Activated CD4-positive, alpha-beta memory T cell treated with anti-CD3 and anti-CD28 coated beads, Interleukin-2, amount 10 ng/mL, durations not matched to agents 7 days and 5 days (primary cell): ENCODE measurements around the gene RAB27A. TPM values are rescaled to one million over a fixed set of nuclear protein-coding genes. Genes with fewer than 3 reads are reported as not detected.
"Not testable (repeated sequence)": the region's sequence is repeated elsewhere in the genome, so short reads cannot be mapped to it uniquely, and the experiment has no call there.

Experiments used
- CTCF ChIA-PET: fragments of 350-600 bp; sonication (Branson Sonifier 250); formaldehyde crosslinking; loops from one replicate; lab custom pipeline; 2021; ENCODE audit warnings: antibody characterized with exemption, inconsistent platforms; lab: Charles Lee
- POLR2A ChIA-PET: fragments of 350-600 bp; sonication (Branson Sonifier 250); formaldehyde crosslinking; loops from one replicate; lab custom pipeline; 2021; ENCODE audit warnings: antibody characterized with exemption; lab: Charles Lee
- DNase-seq: peaks from one replicate; pipeline ENCODE4 v3.0.0-alpha.2; 2020
- H3K27ac Mint-ChIP-seq: one replicate; pipeline ENCODE4 v1.8.0; 2021; ENCODE audit warnings: mild to moderate bottlenecking, mixed read lengths
- H3K27me3 Mint-ChIP-seq: one replicate; pipeline ENCODE4 v1.8.0; 2021; ENCODE audit warnings: mixed read lengths
- H3K36me3 Mint-ChIP-seq: one replicate; pipeline ENCODE4 v1.8.0; 2021; ENCODE audit warnings: low read depth, mixed read lengths
- H3K4me1 Mint-ChIP-seq: one replicate; pipeline ENCODE4 v1.8.0; 2021; ENCODE audit warnings: mixed read lengths
- H3K4me3 Mint-ChIP-seq: one replicate; pipeline ENCODE4 v1.8.0; 2021; ENCODE audit warnings: mild to moderate bottlenecking, mixed read lengths
- H3K9me3 Mint-ChIP-seq: one replicate; pipeline ENCODE4 v1.8.0; 2021; ENCODE audit warnings: mixed read lengths
- total RNA-seq, 2 experiments: library from RNA; stranded (reverse); gene quantifications; one replicate each; pipeline ENCODE4 v1.2.3, GENCODE V29; 2021

The RAB27A gene
- total RNA-seq, 2 experiments from 2014 or later, result 99.0 to 99.9 TPM

DNA sequence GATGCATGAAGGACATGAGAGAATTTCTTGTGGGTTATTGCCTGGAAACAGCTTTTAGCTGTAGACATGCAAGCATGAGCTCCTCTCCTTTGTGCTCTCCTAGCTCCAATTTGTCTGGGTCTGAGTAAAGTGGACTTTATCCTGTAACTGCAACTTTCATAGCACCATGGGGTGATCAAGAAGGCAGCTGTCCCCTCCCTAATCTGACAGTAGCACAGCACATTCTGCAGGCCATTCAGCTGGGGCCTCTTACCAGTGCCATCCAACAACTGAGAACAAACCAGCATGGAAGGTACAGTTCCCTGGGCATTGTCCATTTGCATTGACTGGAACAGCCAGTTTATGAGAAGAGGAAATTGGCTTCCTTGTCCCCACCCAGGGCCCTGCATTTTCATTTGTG, 7.7 kb upstream of the RAB27A start:
- ChIA-PET POLR2A (no interaction called here), CTCF (interaction anchor here (1.4 kb wide), 1 partner anchor 80 kb away, joined by 4 read pairs; no protein-coding TSS in a partner anchor)
- H3K27me3 Mint-ChIP-seq, result no peaks in the 10 kb centered on the region
- no peaks in the 10 kb centered on the region for H3K36me3 Mint-ChIP-seq
- no peak for DNase-seq
- H3K27ac Mint-ChIP-seq, result no peak overlapping the region
- no peaks in the 10 kb centered on the region for H3K9me3 Mint-ChIP-seq
- H3K4me1 Mint-ChIP-seq, result no peaks in the 10 kb centered on the region
- H3K4me3 Mint-ChIP-seq, result no peak overlapping the region

DNA sequence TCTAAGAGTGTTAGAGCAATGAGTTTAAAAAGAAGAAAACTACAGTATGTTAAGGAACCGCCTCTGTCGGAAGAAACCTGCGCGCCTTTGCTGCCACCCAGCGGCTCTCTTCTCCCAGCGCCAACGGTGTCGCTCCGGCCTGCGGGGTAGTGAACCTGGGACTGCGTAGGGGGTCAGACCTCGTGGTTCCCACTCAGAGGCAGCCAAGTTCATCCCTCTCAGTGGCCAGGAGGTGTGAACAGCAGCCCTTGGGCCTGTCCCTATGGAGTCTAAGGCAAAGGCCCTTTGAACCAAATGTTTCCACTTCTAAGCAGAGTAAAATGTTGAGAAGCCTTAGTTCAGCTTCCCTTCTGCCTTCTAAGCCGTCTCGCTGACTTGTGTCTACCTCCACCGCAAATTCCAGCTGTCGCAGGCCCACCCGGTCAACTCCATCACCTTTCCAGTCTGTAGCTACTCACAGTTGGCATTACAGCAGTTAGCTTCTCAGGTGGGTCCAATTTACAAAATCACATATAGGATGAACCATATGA, 980 bp upstream of the RAB27A start:
- CTCF ChIA-PET, result interaction anchor here (0.8 to 2.2 kb wide), 14 partner anchors 9 to 149 kb away, joined by 3 to 39 read pairs (median 4); partner anchors contain the start of genes PIGB, PIGBOS1 and RSL24D1
- DNase-seq, result peak; percentile 86

DNA sequence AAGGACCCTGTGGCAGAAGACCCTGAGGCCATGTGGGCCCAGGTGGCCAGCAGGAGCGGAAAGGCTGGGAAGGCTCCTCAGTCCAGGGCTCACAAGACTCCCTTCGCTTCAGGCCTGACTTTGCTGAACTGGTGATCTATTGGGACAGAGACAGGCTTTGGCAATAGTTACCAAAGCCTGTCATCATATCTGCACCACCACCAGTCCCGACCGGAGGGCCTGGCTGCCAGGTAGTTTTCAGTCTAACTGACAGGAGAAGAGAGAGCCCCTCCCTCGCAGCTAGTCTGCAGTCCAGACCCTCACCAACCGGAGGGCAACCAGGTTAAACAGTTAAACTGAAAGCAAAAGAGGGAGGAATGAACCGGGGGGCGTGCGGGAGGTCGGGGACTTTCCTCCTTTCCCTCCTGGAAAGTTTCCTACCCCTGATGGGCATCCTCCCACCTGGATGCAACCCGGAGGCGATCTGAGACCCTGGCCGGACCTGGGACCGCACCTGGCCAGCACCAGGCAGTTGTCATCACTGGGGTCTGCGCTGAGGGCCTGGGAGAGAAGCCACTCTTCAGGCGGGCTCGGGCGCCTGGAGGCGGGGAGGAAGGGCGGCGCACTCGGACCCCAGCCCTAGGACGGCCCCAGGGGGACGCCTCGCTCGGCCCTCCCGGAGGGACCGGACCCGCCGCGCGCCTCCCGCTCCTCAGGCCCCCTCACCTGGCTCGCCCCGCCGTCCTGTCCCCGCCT, 435 bp downstream of the RAB27A start:
- peak; percentile 51 for DNase-seq
- H3K9me3 Mint-ChIP-seq, result no peaks in the 10 kb centered on the region
- peak overlapping the region; percentile 88 for H3K27ac Mint-ChIP-seq
- H3K36me3 Mint-ChIP-seq, result peaks cover 42% of the 10 kb centered on the region
- peaks cover 51% of the 10 kb centered on the region for H3K4me1 Mint-ChIP-seq
- peak overlapping the region; percentile 94 for H3K4me3 Mint-ChIP-seq
- no peaks in the 10 kb centered on the region for H3K27me3 Mint-ChIP-seq
- CTCF ChIA-PET, result interaction anchor here (0.7 to 2.4 kb wide), 2 partner anchors 71 to 73 kb away, joined by 3 to 7 read pairs; no protein-coding TSS in a partner anchor
- POLR2A ChIA-PET, result interaction anchor here (1.5 to 3.2 kb wide), 5 partner anchors 11 to 93 kb away, joined by 4 to 14 read pairs (median 14); partner anchors contain the start of gene RSL24D1

More for the DNA sequence above, 980 bp upstream of the RAB27A start:
- Mint-ChIP-seq H3K9me3 (no peaks in the 10 kb centered on the region), H3K27me3 (no peaks in the 10 kb centered on the region), H3K27ac (peak overlapping the region; percentile 86), H3K4me1 (peaks cover 37% of the 10 kb centered on the region), H3K36me3 (peaks cover 29% of the 10 kb centered on the region), H3K4me3 (peak overlapping the region; percentile 94)
- POLR2A ChIA-PET, result interaction anchor here (1.0 to 1.4 kb wide), 6 partner anchors 29 to 149 kb away, joined by 3 to 11 read pairs (median 5); partner anchors contain the start of genes PIGB, PIGBOS1 and RSL24D1

DNA sequence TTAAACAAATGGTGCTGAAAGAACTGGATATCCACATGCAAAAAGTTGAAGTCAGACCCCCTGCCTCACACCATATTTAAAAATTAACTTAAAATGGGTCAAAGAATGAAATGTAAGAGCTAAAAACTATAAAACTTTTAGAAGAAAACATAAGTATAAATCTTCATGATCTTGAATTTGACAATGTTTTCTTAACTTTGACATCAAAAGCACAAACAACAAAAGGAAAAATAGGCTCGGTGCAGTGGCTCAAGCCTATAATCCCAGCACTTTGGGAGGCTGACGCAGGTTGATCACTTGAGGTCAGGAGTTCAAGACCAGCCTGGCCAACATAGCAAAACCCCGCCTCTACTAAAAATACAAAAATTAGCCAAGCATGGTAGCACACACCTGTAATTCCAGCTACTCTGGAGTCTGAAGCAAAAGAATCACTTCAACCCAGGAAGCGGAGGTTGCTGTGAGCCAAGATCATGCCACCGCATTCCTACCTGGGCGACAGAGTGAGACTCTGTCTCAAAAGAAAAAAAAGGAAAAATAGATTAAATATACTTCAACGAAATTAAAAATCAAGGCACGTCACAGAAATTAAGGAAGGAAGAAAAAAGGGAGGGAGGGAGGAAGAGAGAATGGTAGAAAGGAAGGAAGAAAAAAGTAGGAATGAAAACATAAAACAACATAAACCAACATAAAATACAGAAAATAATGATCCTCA, 1.5 kb downstream of the RAB27A start:
- H3K4me3 Mint-ChIP-seq, result peak overlapping the region; percentile 94
- H3K27ac Mint-ChIP-seq, result peak overlapping the region; percentile 88
- ChIA-PET POLR2A (interaction anchor here (0.7 to 3.2 kb wide), 9 partner anchors 10 to 92 kb away, joined by 3 to 14 read pairs (median 6); partner anchors contain the start of genes PIGB, PIGBOS1 and RSL24D1), CTCF (interaction anchor here (1.0 to 2.4 kb wide), 4 partner anchors 21 to 120 kb away, joined by 4 to 7 read pairs (median 5); partner anchors contain the start of genes CCPG1 and PIERCE2)
- peaks cover 61% of the 10 kb centered on the region for H3K4me1 Mint-ChIP-seq
- peaks cover 43% of the 10 kb centered on the region for H3K36me3 Mint-ChIP-seq
- no peaks in the 10 kb centered on the region for H3K27me3 Mint-ChIP-seq
- H3K9me3 Mint-ChIP-seq, result no peaks in the 10 kb centered on the region
- DNase-seq, result no peak

DNA sequence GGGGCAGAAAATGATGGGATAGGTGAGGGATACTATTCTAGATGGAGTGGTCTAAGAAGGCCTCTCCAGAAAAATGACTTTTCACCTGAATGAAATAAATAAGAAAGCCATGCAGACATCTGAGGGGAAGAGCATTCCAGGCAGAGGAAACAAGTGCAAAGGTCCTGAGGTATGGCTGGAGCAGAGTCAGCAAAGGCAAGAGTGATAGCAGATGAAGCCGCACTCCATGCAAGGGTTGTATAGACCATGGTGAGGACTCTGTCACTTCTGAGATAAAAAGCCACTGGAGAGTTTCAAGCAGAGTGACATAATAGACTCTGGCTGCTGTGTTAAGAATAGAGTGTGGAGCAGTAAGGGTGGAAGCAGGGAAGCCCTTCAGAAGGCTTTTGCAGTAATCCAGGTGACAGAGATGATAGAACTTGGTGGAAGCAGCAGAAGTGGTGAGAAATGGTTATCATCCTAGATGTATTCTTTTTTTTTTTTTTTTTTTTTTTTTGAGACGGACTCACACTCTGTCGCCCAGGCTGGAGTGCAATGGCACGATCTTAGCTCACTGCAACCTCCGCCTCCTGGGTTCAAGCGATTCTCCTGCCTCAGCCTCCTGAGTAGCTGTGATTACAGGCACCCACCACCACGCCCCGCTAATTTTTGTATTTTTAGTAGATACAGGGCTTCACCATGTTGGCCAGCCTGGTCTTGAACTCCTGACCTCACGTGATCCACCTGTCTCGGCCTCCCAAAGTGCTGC, 3.0 kb downstream of the RAB27A start:
- H3K27me3 Mint-ChIP-seq, H3K9me3 Mint-ChIP-seq, DNase-seq: not testable (repeated sequence)
- H3K36me3 Mint-ChIP-seq, result peaks cover 46% of the 10 kb centered on the region
- H3K4me1 Mint-ChIP-seq, result peaks cover 76% of the 10 kb centered on the region
- ChIA-PET CTCF (interaction anchor here (0.7 to 1.8 kb wide), 4 partner anchors 60 to 122 kb away, joined by 3 to 6 read pairs (median 4); partner anchors contain the start of genes CCPG1 and PIERCE2), POLR2A (interaction anchor here (0.7 to 3.2 kb wide), 4 partner anchors 18 to 92 kb away, joined by 3 to 14 read pairs (median 10); partner anchors contain the start of genes PIGB and PIGBOS1)
- H3K27ac Mint-ChIP-seq, result peak overlapping the region; percentile 37
- peak overlapping the region; percentile 94 for H3K4me3 Mint-ChIP-seq

DNA sequence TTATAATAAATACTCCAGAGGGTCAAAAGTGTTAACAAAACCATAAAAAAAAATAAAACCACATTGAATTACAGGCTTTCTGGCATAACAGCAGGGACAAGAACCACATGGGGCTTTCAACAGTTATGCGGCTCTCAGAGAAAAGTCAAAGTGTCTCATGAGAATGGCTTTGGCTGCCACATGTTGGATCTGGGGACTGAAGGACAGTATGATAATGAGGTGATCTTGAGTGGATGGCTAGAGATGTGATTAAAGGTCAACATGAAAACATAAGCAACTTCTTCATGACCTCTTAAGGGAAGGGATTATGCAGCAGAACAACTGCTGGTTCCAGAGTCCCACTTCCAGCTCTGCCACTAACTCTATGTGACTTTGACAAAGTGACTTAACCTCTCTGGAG, 5.2 kb downstream of the RAB27A start:
- H3K27me3 Mint-ChIP-seq, result no peaks in the 10 kb centered on the region
- peaks cover 92% of the 10 kb centered on the region for H3K4me1 Mint-ChIP-seq
- DNase-seq, result no peak
- POLR2A ChIA-PET, result interaction anchor here (1.4 to 2.3 kb wide), 3 partner anchors 17 to 66 kb away, joined by 7 to 8 read pairs (median 8); no protein-coding TSS in a partner anchor
- H3K4me3 Mint-ChIP-seq, result peak overlapping the region; percentile 6
- CTCF ChIA-PET, result interaction anchor here (2.3 kb wide), 1 partner anchor 66 kb away, joined by 9 read pairs; no protein-coding TSS in a partner anchor
- H3K27ac Mint-ChIP-seq, result peak overlapping the region; percentile 12
- no peaks in the 10 kb centered on the region for H3K9me3 Mint-ChIP-seq
- H3K36me3 Mint-ChIP-seq, result peaks cover 57% of the 10 kb centered on the region

DNA sequence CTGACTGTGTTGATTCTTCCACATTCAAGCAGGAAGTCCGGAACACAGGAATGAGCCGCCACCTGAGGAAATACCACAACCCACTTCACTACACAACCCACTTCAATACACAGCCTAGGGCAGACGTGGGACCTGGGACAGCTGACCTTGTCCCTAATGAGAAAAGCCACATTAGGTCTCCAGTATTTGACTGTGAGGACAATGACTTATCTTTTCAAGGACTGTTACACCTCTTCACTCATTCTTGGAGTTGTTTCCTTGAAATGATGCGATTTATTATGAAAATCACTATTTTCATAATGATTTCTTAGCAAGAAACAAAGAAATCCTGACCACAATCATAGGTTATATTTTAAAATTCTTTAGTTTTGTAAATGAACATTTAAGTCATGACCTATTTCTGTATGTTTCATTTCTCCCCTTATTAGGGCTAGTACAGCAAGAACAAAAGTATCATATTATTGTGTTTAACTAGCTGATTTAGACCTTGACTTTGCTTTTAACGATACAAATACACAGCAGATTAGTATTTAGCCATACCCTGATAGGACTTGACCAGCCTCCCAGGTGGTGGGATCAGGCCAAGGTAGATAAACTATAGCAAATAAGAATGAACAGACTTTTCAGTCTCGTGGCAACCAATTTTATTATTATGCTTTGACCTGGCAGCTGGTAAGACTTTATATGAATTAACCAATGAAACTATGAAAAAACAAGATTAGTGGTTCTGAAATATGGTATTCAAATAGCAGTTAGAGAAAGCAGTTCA, 6.0 kb downstream of the RAB27A start:
- peaks cover 55% of the 10 kb centered on the region for H3K36me3 Mint-ChIP-seq
- H3K27ac Mint-ChIP-seq, result peak overlapping the region; percentile 88
- H3K4me3 Mint-ChIP-seq, result peak overlapping the region; percentile 61
- H3K27me3 Mint-ChIP-seq, result no peaks in the 10 kb centered on the region
- peaks cover 97% of the 10 kb centered on the region for H3K4me1 Mint-ChIP-seq
- CTCF ChIA-PET, result interaction anchor here (0.9 to 2.3 kb wide), 2 partner anchors 35 to 65 kb away, joined by 4 to 9 read pairs; partner anchors contain the start of genes PIGB and PIGBOS1
- POLR2A ChIA-PET, result interaction anchor here (1.8 to 2.3 kb wide), 5 partner anchors 16 to 125 kb away, joined by 5 to 9 read pairs (median 8); partner anchors contain the start of genes CCPG1, PIERCE2, PIGB and PIGBOS1
- no peak for DNase-seq
- no peaks in the 10 kb centered on the region for H3K9me3 Mint-ChIP-seq

DNA sequence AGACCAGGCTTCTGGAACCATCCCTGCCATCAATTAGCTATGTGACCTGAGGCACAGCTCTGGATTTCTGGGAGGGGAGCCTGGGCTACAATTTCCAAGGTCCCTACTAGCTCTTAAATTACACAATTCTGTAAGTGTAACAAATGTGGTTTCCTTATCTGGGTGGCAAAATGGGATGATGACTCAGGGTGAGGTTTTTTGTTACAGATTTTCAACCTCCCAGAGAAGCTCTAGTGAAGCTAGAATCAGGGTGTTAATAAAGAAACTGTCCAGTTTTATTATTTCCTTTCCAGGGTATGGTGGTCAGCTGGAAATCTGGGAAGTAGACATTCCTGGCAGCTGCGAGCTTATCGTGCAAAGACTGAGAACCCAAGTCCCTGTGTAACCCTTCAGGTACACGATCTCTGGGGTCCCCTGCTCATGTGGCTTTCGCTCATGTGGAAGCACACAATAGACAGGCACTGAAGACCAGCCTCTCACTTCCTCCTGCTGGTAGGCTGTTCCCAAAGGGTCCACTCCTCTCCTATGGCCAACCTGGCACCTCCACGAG, 7.3 kb downstream of the RAB27A start:
- Mint-ChIP-seq H3K9me3 (no peaks in the 10 kb centered on the region), H3K27me3 (no peaks in the 10 kb centered on the region), H3K4me3 (peak overlapping the region; percentile 61), H3K4me1 (peaks cover 97% of the 10 kb centered on the region), H3K36me3 (peaks cover 53% of the 10 kb centered on the region), H3K27ac (peak overlapping the region; percentile 88)
- POLR2A ChIA-PET, result interaction anchor here (0.9 to 2.0 kb wide), 10 partner anchors 15 to 126 kb away, joined by 4 to 15 read pairs (median 7); partner anchors contain the start of genes CCPG1, PIERCE2, PIGB and PIGBOS1
- CTCF ChIA-PET, result interaction anchor here (0.8 to 1.5 kb wide), 5 partner anchors 12 to 64 kb away, joined by 3 to 12 read pairs (median 4); no protein-coding TSS in a partner anchor
- peak; percentile 33 for DNase-seq

DNA sequence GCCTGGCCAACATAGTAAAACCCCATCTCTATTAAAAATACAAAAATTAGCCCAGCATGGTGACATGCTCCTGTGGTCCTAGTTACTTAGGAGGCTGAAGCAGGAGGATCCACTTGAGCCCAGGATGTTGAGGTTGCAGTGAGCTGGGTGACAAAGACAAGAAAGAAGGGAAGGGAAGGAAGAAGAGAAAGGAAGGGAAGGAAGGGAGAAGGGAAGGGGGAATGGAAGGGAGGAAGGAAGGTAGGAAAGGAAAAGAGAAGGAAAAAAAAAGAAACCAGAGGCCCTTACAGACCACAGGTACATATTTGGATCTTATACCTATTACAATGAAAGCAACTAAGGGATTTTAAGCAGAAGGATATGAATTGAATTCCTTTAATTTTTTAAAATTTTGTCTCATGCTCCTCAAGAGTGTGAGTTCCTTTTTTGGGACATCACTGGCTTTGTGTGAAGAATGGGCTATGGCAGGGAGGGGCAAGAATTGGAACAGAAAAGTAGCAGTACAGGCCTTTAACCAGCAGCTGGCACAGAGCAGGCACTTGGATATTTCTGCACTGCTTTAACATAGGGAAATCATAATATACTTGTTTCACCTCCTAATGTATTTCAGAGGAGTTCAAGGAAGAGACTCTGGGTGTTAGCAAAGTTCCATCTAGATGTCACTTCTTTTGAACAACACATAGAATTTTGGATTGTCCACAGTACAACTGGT, 7.9 kb downstream of the RAB27A start:
- ChIA-PET POLR2A (interaction anchor here (0.9 to 2.0 kb wide), 12 partner anchors 12 to 127 kb away, joined by 3 to 15 read pairs (median 6); partner anchors contain the start of genes CCPG1, PIERCE2, PIGB and PIGBOS1), CTCF (interaction anchor here (0.8 to 1.5 kb wide), 6 partner anchors 9 to 63 kb away, joined by 3 to 12 read pairs (median 4); no protein-coding TSS in a partner anchor)
- Mint-ChIP-seq H3K27ac (peak overlapping the region; percentile 88), H3K36me3 (peaks cover 52% of the 10 kb centered on the region), H3K9me3 (no peaks in the 10 kb centered on the region), H3K4me3 (no peak overlapping the region), H3K4me1 (peaks cover 99% of the 10 kb centered on the region), H3K27me3 (no peaks in the 10 kb centered on the region)
- DNase-seq, result no peak

DNA sequence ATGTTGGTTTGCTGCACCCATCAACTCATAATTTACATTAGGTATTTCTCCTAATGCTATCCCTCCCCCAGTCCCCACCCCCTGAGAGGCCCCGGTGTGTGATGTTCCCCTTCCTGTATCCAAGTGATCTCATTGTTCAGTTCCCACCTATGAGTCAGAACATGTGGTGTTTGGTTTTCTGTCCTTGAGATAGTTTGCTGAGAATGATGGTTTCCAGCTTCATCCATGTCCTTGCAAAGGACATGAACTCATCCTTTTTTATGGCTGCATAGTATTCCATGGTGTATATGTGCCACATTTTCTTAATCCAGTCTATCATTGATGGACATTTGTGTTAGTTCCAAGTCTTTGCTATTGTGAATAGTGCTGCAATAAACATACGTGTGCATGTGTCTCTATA, 9.0 kb downstream of the RAB27A start:
- peaks cover 44% of the 10 kb centered on the region for H3K36me3 Mint-ChIP-seq
- peaks cover 97% of the 10 kb centered on the region for H3K4me1 Mint-ChIP-seq
- CTCF ChIA-PET, result interaction anchor here (0.8 kb wide), 1 partner anchor 10 kb away, joined by 3 read pairs; no protein-coding TSS in a partner anchor
- peak; percentile 47 for DNase-seq
- peak overlapping the region; percentile 87 for H3K27ac Mint-ChIP-seq
- not testable (repeated sequence) for H3K27me3 Mint-ChIP-seq, H3K9me3 Mint-ChIP-seq
- POLR2A ChIA-PET, result interaction anchor here (1.4 to 4.6 kb wide), 5 partner anchors 11 to 84 kb away, joined by 3 to 25 read pairs (median 8); partner anchors contain the start of genes PIGB, PIGBOS1 and RSL24D1
- peak overlapping the region; percentile 6 for H3K4me3 Mint-ChIP-seq
